AG10803 (cell line): ENCODE measurements around the gene NT5DC2.

ENCODE experiments used
- DNase-seq: peaks from one replicate; pipeline ENCODE4 v3.0.0; 2010; ENCODE audit warnings: low read depth
- H3K4me3 ChIP-seq: 2 replicates; pipeline ENCODE4 v1.5.1; 2011; ENCODE audit warnings: mild to moderate bottlenecking, low read length, control low read depth
- CTCF ChIP-seq: conservative IDR thresholded peaks from 2 replicates; pipeline ENCODE4 v1.5.1; 2011; ENCODE audit warnings: mild to moderate bottlenecking, low read length, control low read depth, inconsistent platforms

NT5DC2 gene

GRCh38 chr3:52533623-52534280 lies at the start of gene NT5DC2:
TSS of gene NT5DC2 (minus strand) at chr3:52533857. CDS start at chr3:52533737, 120 bp downstream.
- no peak; the same call in 1 of the 2 replicates for TF ChIP-seq CTCF
- peak within 1 kb of the TSS; percentile 66 for H3K4me3 ChIP-seq
- DNase-seq: peak; percentile 64

- DNase-seq: peak; percentile 9
- no peak for TF ChIP-seq CTCF
- H3K4me3 ChIP-seq: no peak overlapping the region
Measured at GRCh38 chr3:52574056-52574965, 40.7 kb upstream of the NT5DC2 start.

GRCh38 chr3:52572221-52572620 lies 38.6 kb upstream of the NT5DC2 start:
- no peak for DNase-seq
- H3K4me3 ChIP-seq: no peak overlapping the region
- no peak for TF ChIP-seq CTCF

DNA sequence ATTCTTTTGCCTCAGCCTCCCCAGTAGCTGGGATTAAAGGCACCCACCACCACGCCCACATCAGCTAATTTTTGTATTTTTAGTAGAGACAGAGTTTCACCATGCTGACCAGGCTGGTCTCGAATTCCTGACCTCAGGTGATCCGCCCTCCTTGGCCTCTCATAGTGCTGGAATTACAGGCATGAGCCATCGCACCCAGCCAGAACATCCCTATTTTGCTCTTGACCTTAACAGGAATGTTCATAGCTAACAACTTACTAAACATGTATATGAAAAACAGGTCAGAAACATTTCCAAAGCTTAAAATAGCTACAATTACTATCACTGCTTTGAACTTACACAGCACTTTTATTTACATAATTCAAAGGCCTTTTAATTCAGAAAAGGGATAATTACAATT lies 36.4 kb upstream of the NT5DC2 start:
- no peak for TF ChIP-seq CTCF
- DNase-seq: peak; percentile 60
- H3K4me3 ChIP-seq: no peak overlapping the region

- no peak for TF ChIP-seq CTCF
- no peak overlapping the region for H3K4me3 ChIP-seq
- DNase-seq: no peak
Measured at GRCh38 chr3:52568069-52568468, 34.4 kb upstream of the NT5DC2 start.

- DNase-seq: no peak
- no peak for TF ChIP-seq CTCF
- no peak overlapping the region for H3K4me3 ChIP-seq
Measured at GRCh38 chr3:52563984-52564383, 30.3 kb upstream of the NT5DC2 start.
